HCT116 (cell line): ENCODE results near the gene OR2AG2. TPM values are rescaled to one million over a fixed set of nuclear protein-coding genes. Genes with fewer than 3 reads are reported as not detected.

Experiments used
- ATAC-seq: fragments of 200-7000 bp; cut with Tn5 transposase; 2 replicates; pipeline ENCODE4 v1.9.1; 2020; ENCODE audit warnings: mild to moderate bottlenecking, moderate library complexity
- BruUV-seq: library from RNA; stranded (reverse); fragments of 400-500 nt; replicated peaks from 2 replicates; lab custom pipeline; 2021; lab: Mats Ljungman, UMichigan
- CTCF ChIA-PET: fragments of 300-600 bp; sonication (Branson Sonifier 250); formaldehyde crosslinking; loops from one replicate; lab custom pipeline; 2021; ENCODE audit warnings: antibody characterized with exemption; lab: Charles Lee
- POLR2A ChIA-PET: fragments of 300-600, 350-600 bp; sonication (Branson Sonifier 250); formaldehyde crosslinking; loops from one replicate; lab custom pipeline; 2021; ENCODE audit warnings: antibody characterized with exemption; lab: Charles Lee
- RAD21 ChIA-PET, 2 experiments: fragments of 300-600 bp; sonication (Branson Sonifier 250); formaldehyde crosslinking; loops; one replicate each; lab custom pipeline; 2023; ENCODE audit warnings: low total read pairs in 2 of 2; ENCODE audit not compliant: uncharacterized antibody in 2 of 2, unreplicated experiment in 2 of 2, low non-redundant PET in 1 of 2; lab: Charles Lee
- DNase-seq: peaks from one replicate; pipeline ENCODE4 v3.0.0-alpha.2; 2010; ENCODE audit warnings: low read depth, low spot score
- H2AFZ ChIP-seq: fragments of 200-600 bp; shearing (Covaris generic), sonication (generic); 2 replicates; pipeline ENCODE4 v1.6.1; 2017; ENCODE audit warnings: low read depth, mixed run types, mixed read lengths, antibody characterized with exemption, low read length; ENCODE audit not compliant: poor library complexity, severe bottlenecking
- H3K27ac ChIP-seq: 2 replicates; pipeline ENCODE4 v1.5.1; 2012; ENCODE audit warnings: low read depth, low read length
- H3K27me3 ChIP-seq: fragments of 200-600 bp; sonication (generic); 2 replicates; pipeline ENCODE4 v1.6.1; 2016; ENCODE audit warnings: mixed run types, low read length, mixed read lengths; ENCODE audit not compliant: insufficient read depth
- H3K36me3 ChIP-seq, 2 experiments: fragments of 200-500 bp in 1 of 2; fragments of 200-600 bp in 1 of 2; sonication (Bioruptor generic) in 1 of 2; sonication (generic) in 1 of 2; 2 replicates each; pipeline versions ENCODE4 v1.5.1 to v1.6.1; 2014 to 2016; ENCODE audit warnings: low read length in 2 of 2, inconsistent platforms in 1 of 2, mixed read lengths in 1 of 2, mixed run types in 1 of 2; ENCODE audit not compliant: insufficient read depth in 2 of 2, control insufficient read depth in 1 of 2
- H3K4me1 ChIP-seq, 2 experiments: fragments of 200-600 bp in 1 of 2; sonication (generic) in 1 of 2; 2 replicates each; pipeline versions ENCODE4 v1.5.1 to v1.6.1; 2012 to 2017; ENCODE audit warnings: low read length in 2 of 2, inconsistent platforms in 1 of 2, mild to moderate bottlenecking in 1 of 2, mixed read lengths in 1 of 2, mixed run types in 1 of 2, moderate library complexity in 1 of 2; ENCODE audit not compliant: insufficient read depth in 2 of 2, control insufficient read depth in 1 of 2
- H3K4me2 ChIP-seq: fragments of 200-600 bp; sonication (generic); 2 replicates; pipeline ENCODE4 v1.6.1; 2017; ENCODE audit warnings: mixed run types, low read length, mixed read lengths
- H3K4me3 ChIP-seq, 2 experiments: fragments of 200-600 bp in 1 of 2; sonication (generic) in 1 of 2; replicated peaks in 1 of 2; 2 replicates each; pipeline ENCODE4 v1.5.1; 2011 to 2016; ENCODE audit warnings: low read length in 2 of 2, control low read depth in 1 of 2, low read depth in 1 of 2, mild to moderate bottlenecking in 1 of 2, mixed read lengths in 1 of 2, mixed run types in 1 of 2
- H3K79me2 ChIP-seq: fragments of 200-600 bp; sonication (generic); 2 replicates; pipeline ENCODE4 v1.6.1; 2017; ENCODE audit warnings: mild to moderate bottlenecking, mixed run types, low read length, moderate library complexity, mixed read lengths; ENCODE audit not compliant: insufficient read depth
- H3K9ac ChIP-seq: fragments of 200-600 bp; sonication (generic); 2 replicates; pipeline ENCODE4 v1.6.1; 2016; ENCODE audit warnings: low read length, mixed read lengths
- H3K9me2 ChIP-seq: fragments of 200-600 bp; sonication (generic), shearing (Covaris generic); 2 replicates; pipeline ENCODE4 v1.6.1; 2017; ENCODE audit warnings: mixed run types, mild to moderate bottlenecking, moderate library complexity; ENCODE audit not compliant: insufficient read depth
- H3K9me3 ChIP-seq, 2 experiments: fragments of 200-500 bp in 1 of 2; fragments of 200-600 bp in 1 of 2; sonication (Bioruptor generic) in 1 of 2; sonication (generic) in 1 of 2; 2 replicates each; pipeline ENCODE4 v1.6.1; 2014 to 2017; ENCODE audit warnings: low read length in 2 of 2, mixed read lengths in 2 of 2, inconsistent platforms in 1 of 2, low read depth in 1 of 2, mild to moderate bottlenecking in 1 of 2, mixed run types in 1 of 2, moderate library complexity in 1 of 2; ENCODE audit not compliant: control insufficient read depth in 1 of 2, insufficient read depth in 1 of 2
- H4K20me1 ChIP-seq: fragments of 200-600 bp; sonication (generic), shearing (Covaris generic); 2 replicates; pipeline ENCODE4 v1.6.1; 2017; ENCODE audit warnings: mixed run types, mild to moderate bottlenecking, moderate library complexity; ENCODE audit not compliant: insufficient read depth
- ATF3 ChIP-seq: IDR thresholded peaks from 2 replicates; pipeline ENCODE4 v1.6.1; 2012
- CBX3 ChIP-seq: IDR thresholded peaks from 2 replicates; pipeline ENCODE4 v1.6.1; 2012; ENCODE audit warnings: low read depth
- CEBPB ChIP-seq: IDR thresholded peaks from 2 replicates; pipeline ENCODE4 v1.6.1; 2012; ENCODE audit warnings: low read depth
- EGR1 ChIP-seq: IDR thresholded peaks from 2 replicates; pipeline ENCODE4 v1.6.1; 2012; ENCODE audit warnings: low read depth
- EZH2 ChIP-seq: fragments of 200-600 bp; sonication (generic); IDR thresholded peaks from 2 replicates; pipeline ENCODE4 v1.6.1; 2017; ENCODE audit warnings: antibody characterized with exemption, mixed run types
- JUND ChIP-seq: IDR thresholded peaks from 2 replicates; pipeline ENCODE4 v1.6.1; 2012
- SP1 ChIP-seq: IDR thresholded peaks from 2 replicates; pipeline ENCODE4 v1.6.1; 2012; ENCODE audit warnings: low read depth
- ZFX ChIP-seq: fragments of 450-650 bp; IDR thresholded peaks from 2 replicates; pipeline ENCODE4 v1.6.1; 2017
- ZNF274 ChIP-seq: fragments of 200-500 bp; sonication (Bioruptor generic); IDR thresholded peaks from 2 replicates; pipeline ENCODE4 v1.6.1; 2014; ENCODE audit warnings: mild to moderate bottlenecking, low read depth, low read length, inconsistent platforms
- intact Hi-C: fragments of 100-400 bp; cut with micrococcal nuclease; formaldehyde crosslinking; loops from 2 replicates; pipeline ENCODE4 v1.10.0; 2022
- total RNA-seq: library from RNA; stranded (reverse); gene quantifications from one replicate; pipeline ENCODE4 v1.2.1, GENCODE V29; 2021; ENCODE audit not compliant: unreplicated experiment

The OR2AG2 gene
- total RNA-seq, 1 experiment from 2014 or later = 0.07 TPM

GRCh38 chr11:6771926-6772893 lies at the start of gene OR2AG2 (continued):
- no peak for TF ChIP-seq ATF3
- no peak for TF ChIP-seq CEBPB
- no peak for TF ChIP-seq CBX3
- TF ChIP-seq ZFX = no peak
- TF ChIP-seq EZH2 = no peak

- H3K9me2 ChIP-seq = no peaks in the 10 kb centered on the region
- H3K4me2 ChIP-seq = no peak overlapping the region
- H3K79me2 ChIP-seq = no peaks in the 10 kb centered on the region
- POLR2A ChIA-PET = no interaction called here
- no peaks in the 10 kb centered on the region for H3K36me3 ChIP-seq
- intact Hi-C loops = loop anchor here (10.0 kb wide), 1 partner anchor 456 kb away; no protein-coding TSS in a partner anchor
- no TSS peak for BruUV-seq
- DNase-seq (no peak), ATAC-seq (no peak)
- H3K4me1 ChIP-seq = no peaks in the 10 kb centered on the region
- 0 out of 2 replicates have a peak, but pooled peaks cover 3% of the 10 kb centered on the region for H4K20me1 ChIP-seq
- H3K4me3 ChIP-seq = no peak overlapping the region
- no peaks in the 10 kb centered on the region for H3K9me3 ChIP-seq
- H3K27ac ChIP-seq = no peak overlapping the region
- no peak overlapping the region for H2AFZ ChIP-seq
- RAD21 ChIA-PET = no interaction called here
- no peaks in the 10 kb centered on the region for H3K27me3 ChIP-seq
- CTCF ChIA-PET = no interaction called here
- H3K9ac ChIP-seq = no peak overlapping the region
- no peak for TF ChIP-seq ZNF274
- no peak for TF ChIP-seq EGR1
- TF ChIP-seq ATF3 = no peak
- no peak for TF ChIP-seq JUND
- no peak for TF ChIP-seq SP1
- TF ChIP-seq, all 23 proteins: peak for 0
Observed at GRCh38 chr11:6818967-6819366, 47.2 kb upstream of the OR2AG2 start.
